ENCODE measurements around the gene CD2BP2.

DNA sequence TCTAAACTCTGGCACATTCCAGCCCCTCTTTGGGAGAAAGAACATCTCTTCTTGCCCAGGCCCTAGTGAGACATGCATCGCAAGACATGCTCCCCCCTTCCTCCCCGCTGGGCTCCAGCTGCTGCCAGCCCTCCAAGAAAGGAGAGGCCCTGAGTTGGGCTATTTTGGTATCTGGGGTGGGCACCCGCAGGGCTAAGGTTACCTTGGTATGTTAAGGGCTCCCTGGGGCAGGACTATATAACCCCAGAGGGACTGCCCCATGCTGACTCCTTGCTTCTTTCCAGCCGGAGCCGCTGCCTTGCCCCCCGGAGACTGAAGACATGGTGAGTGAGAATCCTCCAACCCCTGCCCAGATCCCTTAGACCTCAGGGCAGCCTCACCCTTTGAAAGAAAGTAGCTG is 19.4 kb upstream of the CD2BP2 start, which contains the start of gene MYL11:
- TF ChIP-seq, protein P1, sequence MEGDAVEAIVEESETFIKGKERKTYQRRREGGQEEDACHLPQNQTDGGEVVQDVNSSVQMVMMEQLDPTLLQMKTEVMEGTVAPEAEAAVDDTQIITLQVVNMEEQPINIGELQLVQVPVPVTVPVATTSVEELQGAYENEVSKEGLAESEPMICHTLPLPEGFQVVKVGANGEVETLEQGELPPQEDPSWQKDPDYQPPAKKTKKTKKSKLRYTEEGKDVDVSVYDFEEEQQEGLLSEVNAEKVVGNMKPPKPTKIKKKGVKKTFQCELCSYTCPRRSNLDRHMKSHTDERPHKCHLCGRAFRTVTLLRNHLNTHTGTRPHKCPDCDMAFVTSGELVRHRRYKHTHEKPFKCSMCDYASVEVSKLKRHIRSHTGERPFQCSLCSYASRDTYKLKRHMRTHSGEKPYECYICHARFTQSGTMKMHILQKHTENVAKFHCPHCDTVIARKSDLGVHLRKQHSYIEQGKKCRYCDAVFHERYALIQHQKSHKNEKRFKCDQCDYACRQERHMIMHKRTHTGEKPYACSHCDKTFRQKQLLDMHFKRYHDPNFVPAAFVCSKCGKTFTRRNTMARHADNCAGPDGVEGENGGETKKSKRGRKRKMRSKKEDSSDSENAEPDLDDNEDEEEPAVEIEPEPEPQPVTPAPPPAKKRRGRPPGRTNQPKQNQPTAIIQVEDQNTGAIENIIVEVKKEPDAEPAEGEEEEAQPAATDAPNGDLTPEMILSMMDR (IDR thresholded peaks at IDR 0.05) = no peak
- TF ChIP-seq FOXM1 (IDR thresholded peaks at IDR 0.05; ENCODE audit: low read depth) = no peak
- no peak for TF ChIP-seq POLR2AphosphoS5 (IDR thresholded peaks at IDR 0.05; ENCODE audit: low read depth, low read length)
- TF ChIP-seq TCF12 (IDR thresholded peaks at IDR 0.05) = no peak
- no peak for TF ChIP-seq JUND (IDR thresholded peaks at IDR 0.05)
- TF ChIP-seq EZH2phosphoT487 (IDR thresholded peaks at IDR 0.05; ENCODE audit: borderline replicate concordance, low read depth) = no peak
- TF ChIP-seq, protein P2, sequence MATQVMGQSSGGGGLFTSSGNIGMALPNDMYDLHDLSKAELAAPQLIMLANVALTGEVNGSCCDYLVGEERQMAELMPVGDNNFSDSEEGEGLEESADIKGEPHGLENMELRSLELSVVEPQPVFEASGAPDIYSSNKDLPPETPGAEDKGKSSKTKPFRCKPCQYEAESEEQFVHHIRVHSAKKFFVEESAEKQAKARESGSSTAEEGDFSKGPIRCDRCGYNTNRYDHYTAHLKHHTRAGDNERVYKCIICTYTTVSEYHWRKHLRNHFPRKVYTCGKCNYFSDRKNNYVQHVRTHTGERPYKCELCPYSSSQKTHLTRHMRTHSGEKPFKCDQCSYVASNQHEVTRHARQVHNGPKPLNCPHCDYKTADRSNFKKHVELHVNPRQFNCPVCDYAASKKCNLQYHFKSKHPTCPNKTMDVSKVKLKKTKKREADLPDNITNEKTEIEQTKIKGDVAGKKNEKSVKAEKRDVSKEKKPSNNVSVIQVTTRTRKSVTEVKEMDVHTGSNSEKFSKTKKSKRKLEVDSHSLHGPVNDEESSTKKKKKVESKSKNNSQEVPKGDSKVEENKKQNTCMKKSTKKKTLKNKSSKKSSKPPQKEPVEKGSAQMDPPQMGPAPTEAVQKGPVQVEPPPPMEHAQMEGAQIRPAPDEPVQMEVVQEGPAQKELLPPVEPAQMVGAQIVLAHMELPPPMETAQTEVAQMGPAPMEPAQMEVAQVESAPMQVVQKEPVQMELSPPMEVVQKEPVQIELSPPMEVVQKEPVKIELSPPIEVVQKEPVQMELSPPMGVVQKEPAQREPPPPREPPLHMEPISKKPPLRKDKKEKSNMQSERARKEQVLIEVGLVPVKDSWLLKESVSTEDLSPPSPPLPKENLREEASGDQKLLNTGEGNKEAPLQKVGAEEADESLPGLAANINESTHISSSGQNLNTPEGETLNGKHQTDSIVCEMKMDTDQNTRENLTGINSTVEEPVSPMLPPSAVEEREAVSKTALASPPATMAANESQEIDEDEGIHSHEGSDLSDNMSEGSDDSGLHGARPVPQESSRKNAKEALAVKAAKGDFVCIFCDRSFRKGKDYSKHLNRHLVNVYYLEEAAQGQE (IDR thresholded peaks at IDR 0.05; ENCODE audit: low read depth, low read length) = no peak
- TF ChIP-seq RAD21 (IDR thresholded peaks at IDR 0.05; ENCODE audit: low read length) = no peak
- TF ChIP-seq TAF1 (IDR thresholded peaks at IDR 0.05; ENCODE audit: borderline replicate concordance, low read depth, low read length) = no peak

Data from SK-N-SH (cell line).